ENCODE results near the gene LTB4R2.
A peak's percentile ranks its signal among the peaks of the same experiment; 100 is the strongest.

Gene LTB4R2

GRCh38 chr14:24309538-24310264, at the start of gene LTB4R2:
Gene LTB4R2 (plus strand): TSS chr14:24310140. CDS start chr14:24310665, 525 bp downstream.
- DNase-seq, result no peak

DNA sequence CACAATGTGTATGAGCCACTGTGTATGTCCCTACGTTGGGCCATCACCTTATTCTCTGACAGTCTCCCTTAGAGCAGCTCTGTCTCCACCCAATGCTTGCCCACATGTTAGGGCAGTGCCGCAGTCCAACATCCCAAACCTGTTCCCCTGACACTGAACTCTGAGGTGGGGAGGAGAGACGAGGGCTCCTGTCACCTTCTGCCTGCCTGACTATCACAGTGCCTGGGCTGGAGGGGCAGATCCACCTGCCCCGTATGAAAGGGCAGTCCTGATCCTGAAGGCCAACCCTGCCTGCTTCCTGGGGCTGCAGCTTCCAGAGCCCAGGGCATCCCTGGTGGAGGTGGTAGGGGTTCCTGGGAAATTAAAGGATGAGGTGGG, 49.2 kb upstream of the LTB4R2 start:
- no peak for DNase-seq

DNA sequence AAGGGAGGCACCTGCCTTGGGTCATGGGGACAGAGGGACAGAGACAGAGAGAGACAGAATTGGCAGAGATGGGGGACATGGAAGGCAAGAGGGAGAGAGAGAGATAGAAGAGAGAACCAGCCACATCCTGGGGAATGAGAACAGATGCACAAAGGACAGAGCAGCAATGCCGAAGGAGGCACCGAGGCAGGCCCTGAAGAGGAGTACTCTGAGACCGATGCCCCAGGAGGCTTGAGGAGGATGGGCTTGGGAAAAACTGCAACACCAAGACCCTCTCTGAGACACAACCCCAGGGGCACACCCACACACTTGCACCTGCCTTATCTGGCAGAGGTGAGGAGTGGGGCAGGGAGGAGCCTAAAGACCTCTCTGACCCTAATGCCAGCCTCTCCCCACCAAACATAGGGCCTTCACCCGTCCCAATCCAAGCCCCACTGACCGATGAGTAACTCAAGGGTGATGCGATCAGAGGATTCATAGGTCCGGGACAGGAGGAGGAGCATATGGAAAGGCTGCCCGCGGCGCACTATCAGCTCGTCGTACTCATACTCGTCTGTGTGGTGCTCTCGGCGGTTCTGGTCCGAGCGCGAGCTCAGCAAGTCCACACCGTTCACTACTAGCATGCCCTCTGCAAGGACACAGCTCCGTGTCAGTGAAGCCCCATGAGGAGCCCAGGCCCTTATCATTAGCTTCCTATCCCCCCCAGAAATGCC, 48.5 kb upstream of the LTB4R2 start:
- no peak for DNase-seq

DNA sequence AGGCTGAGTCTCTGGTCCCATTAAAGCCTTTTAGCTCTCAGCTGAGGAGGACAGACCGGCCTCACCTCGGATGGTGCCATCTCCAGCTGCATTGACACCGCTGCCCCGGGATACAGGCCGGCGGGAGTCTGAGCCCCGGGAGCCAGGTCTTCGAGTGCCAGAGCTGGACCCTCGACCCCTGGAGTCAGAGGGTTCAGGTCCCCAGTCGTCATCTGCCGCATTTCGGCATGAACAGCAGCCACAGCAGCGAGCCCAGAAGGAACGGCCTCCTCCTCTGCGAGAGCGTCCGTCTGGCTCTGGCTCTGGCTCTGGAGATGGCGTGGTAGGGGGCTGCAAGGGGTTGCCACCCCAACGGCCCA, 48.0 kb upstream of the LTB4R2 start:
- DNase-seq, result no peak

DNA sequence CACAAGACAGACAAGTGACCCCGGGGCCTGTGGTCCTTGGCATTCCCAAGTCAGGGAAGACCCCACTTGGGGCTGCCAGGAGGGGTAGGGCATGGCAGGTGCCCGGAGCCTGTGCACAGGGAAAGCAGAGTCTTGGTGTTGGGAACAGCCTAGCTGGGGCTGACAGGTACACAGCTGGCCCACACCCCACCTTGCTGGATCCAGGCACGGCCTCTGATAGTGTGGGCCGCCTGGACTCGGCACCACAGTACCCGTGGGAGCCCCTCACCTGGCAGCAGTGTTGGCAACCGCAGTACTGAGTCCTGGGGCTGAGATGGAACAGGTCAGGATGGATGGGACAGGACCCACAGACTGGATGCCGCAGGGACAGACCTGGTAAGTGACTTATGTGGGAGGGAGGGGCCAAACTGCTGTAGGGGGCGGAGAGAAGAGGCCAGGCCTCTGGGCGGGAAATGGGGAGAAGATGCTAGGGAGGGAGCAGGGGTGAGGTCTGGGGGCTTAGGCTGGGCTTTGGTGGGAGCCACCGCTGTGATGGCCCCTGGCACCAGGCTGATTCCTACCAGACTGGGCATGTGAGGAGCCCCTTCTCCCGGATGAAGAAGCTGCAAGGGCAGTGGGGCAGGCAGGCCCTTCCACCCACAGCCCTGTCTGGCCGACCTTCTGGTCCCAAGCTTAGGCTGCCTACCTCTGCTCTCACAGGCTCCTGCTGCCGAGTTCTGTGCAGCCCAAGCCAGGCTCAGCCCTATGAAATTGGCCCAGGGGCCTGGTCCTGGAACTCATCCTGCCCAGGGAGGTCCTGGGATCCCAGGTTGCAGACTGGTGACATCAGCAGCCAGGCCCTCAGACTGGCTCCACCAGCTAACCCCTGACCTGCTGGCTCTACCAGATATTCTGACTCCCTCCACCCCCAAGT, 46.9 kb upstream of the LTB4R2 start, which contains the start of gene TGM1:
Gene TGM1, minus strand, starts transcription at position 357 of the 913 bp plus-strand sequence. CDS start 825 bp downstream, outside the sequence.
- DNase-seq, result no peak

- DNase-seq, result no peak
Observed at GRCh38 chr14:24263848-24264247, 46.1 kb upstream of the LTB4R2 start.

DNA sequence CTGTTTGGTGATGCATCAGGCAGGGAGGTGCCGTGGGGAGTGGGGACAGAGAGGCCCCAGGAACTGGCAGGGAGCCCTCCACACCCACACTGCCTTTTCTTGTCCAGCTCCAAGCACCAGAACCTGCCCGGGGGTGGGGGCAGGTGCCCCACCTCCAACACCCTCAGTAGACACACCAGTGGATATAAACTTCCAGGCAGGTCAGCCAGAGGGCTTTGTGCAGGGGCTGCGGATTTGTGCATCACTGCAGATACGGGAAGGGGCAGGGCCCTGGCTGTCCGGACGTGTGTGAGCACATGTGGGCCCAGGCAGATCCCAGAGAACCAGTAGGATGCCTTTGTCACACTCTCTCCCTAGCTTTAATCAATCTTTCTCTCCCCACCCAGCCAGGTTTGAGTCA, 45.6 kb upstream of the LTB4R2 start:
- DNase-seq, result no peak

GRCh38 chr14:24266344-24267244, 43.3 kb upstream of the LTB4R2 start:
- DNase-seq, result no peak

DNA sequence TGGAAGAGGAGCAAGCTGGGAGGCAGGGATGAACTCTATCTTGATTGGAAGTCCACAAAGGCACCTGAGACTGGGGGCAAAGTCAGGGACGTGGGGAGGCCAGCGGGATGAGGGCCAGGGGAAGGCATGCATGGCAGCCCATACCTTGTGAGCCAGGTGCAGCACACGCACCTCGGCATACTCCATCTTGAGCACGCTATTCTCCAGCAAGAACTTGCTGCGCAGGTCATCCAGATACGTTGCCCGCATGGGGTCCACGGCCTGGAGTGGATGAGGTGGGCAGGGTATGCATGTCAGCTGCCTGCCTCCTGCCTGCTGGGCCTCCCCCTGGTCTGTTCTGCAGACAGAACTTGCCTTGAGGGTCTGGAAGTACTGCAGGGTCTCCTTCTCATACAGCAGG, 42.4 kb upstream of the LTB4R2 start:
- DNase-seq, result no peak

DNA sequence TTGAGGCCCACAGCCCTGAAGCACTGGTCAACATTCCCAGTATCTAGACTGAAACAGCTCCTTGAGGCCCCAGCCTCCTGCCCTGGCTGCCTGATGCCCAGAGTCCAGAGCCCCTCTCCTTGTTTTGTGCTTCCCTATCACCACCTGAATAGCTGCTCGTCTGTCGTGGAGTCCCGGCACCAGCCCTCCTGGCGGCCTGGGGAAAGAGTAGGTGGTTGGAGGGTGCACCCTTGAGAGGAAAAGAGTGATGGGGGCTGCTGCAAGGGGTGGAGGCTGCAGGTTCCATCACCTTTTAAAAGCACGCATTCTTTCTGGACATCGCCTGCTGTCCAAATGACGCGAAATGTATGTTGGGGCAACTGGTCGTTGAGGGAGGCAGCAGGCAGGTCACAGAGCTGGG, 41.7 kb upstream of the LTB4R2 start:
- no peak for DNase-seq

- no peak for DNase-seq
Observed at GRCh38 chr14:24269368-24269767, 40.6 kb upstream of the LTB4R2 start.

DNA sequence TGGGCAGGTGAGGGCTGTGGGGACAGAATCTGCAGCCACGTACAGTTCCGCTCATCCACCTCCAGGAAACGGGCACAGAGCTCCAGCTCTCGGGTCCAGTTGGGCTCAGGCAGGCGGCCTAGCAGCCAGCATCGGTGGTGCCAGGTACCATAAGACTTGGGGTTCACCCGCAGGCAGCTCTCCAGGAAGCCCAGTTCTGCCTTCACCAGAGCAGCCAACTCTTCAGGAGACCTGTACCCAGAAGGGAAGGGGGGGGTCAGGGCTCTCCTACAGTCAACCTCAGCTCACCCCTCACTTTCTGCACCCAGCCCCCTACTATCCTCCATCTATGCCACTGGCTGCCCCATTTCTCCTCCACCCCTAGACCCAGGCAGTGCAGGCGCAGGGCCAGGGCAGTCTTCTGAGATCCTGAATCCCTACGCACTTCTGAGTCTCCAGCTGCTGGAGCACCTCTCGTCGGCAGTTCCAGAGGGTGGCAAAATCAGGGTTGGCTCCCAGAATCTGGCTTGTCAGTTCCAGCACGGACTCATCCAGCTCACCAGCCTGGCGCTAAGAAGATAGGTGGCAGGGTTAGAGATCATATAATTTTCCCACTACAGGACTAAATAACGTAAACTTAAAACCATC, 39.9 kb upstream of the LTB4R2 start:
- DNase-seq, result no peak

- DNase-seq, result no peak
Observed at GRCh38 chr14:24270537-24271133, 39.3 kb upstream of the LTB4R2 start.

- peak; percentile 89 to 91 for DNase-seq
Observed at GRCh38 chr14:24271134-24271833, 38.7 kb upstream of the LTB4R2 start, which contains the start of gene RABGGTA. Gene RABGGTA (minus strand): TSS chr14:24271597. CDS start chr14:24271115, 482 bp downstream.

- no peak for DNase-seq
Observed at GRCh38 chr14:24271834-24272263, 38.1 kb upstream of the LTB4R2 start.

DNA sequence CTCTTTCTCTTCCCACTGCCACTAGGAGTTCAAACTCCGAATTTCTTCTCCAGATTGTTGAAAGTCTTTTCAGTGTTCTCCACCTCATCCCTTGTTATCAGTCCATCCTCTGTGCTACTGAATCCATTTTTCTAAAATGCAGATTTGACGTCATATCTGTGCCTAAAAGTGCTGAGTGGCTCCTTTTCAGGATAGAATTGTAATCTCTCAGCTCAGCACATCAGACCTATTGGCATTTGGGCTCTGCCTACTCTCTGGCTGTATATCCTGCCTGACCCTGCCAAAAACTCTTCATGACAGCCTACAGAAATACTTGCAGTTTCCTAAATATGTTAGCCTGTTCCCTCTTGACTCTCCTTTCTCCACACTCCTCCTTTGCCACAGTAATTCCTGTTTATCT, 37.5 kb upstream of the LTB4R2 start:
- no peak for DNase-seq

GRCh38 chr14:24273422-24273998, 36.4 kb upstream of the LTB4R2 start:
- no peak for DNase-seq

GRCh38 chr14:24274101-24274543, 35.8 kb upstream of the LTB4R2 start:
- peak; percentile 61 to 67 for DNase-seq

DNA sequence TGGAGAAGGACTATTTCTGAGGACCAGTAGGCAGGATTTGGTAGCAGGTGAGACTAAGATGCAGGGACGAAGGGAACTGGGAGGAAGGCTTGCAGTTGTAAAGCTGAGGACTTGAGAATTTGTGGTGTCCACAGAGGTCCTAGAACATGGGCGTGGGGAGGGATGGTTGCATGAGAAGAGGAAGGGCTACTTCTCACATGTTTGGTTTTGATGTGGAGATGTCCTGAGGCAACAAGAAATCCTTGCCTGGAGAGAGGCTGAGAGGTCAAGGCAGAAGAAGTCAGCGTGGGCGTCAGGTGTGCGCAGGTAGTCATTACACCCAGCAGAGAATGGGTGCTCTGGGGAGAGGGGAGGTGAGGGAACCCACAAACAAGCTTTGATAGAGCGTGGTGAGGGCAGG, 32.9 kb upstream of the LTB4R2 start:
- no peak for DNase-seq

All from activated T-cell treated with anti-CD3 and anti-CD28 coated beads, Interleukin-2, amount 50 U/mL, for 48 hours (primary cell).